H1 (cell line): ENCODE results near the gene GNG14. TPM values are rescaled to one million over a fixed set of nuclear protein-coding genes. Genes with fewer than 3 reads are reported as not detected.

Experiments
- ATF2 ChIP-seq: IDR thresholded peaks from 2 replicates; pipeline ENCODE4 v1.6.1; 2012; ENCODE audit warnings: low read length, inconsistent platforms
- CBX5 ChIP-seq: fragments of 300-800, 300-1000 bp; sonication (generic); IDR thresholded peaks from 2 replicates; pipeline ENCODE4 v1.7.1; 2016; ENCODE audit warnings: antibody characterized with exemption, low read length, low read depth
- CEBPB ChIP-seq: IDR thresholded peaks from 2 replicates; pipeline ENCODE4 v1.6.1; 2012; ENCODE audit warnings: low read depth, low read length
- EGR1 ChIP-seq: IDR thresholded peaks from 2 replicates; pipeline ENCODE4 v1.6.1; 2011; ENCODE audit warnings: low read depth, low read length, borderline replicate concordance
- JUND ChIP-seq: IDR thresholded peaks from 2 replicates; pipeline ENCODE4 v1.6.1; 2011; ENCODE audit warnings: mild to moderate bottlenecking, improper control_type of control experiment, low read length
- MAX ChIP-seq: IDR thresholded peaks from 2 replicates; pipeline ENCODE4 v1.6.1; 2012; ENCODE audit warnings: inconsistent platforms
- NANOG ChIP-seq: IDR thresholded peaks from 2 replicates; pipeline ENCODE4 v1.6.1; 2011; ENCODE audit warnings: low read length, low read depth, mild to moderate bottlenecking, inconsistent platforms; ENCODE audit not compliant: insufficient read depth, poor library complexity, severe bottlenecking
- RBBP5 ChIP-seq: IDR thresholded peaks from 2 replicates; pipeline ENCODE4 v1.7.1; 2012; ENCODE audit warnings: low read depth, mild to moderate bottlenecking, inconsistent platforms, low read length, moderate library complexity, borderline replicate concordance
- RNF2 ChIP-seq: fragments of 200-900, 300-1000 bp; sonication (generic); IDR thresholded peaks from 2 replicates; pipeline ENCODE4 v1.7.1; 2016; ENCODE audit warnings: borderline replicate concordance, low read depth, mild to moderate bottlenecking, antibody characterized with exemption, low read length; ENCODE audit not compliant: poor library complexity, severe bottlenecking; ENCODE audit errors: missing control alignments
- SP1 ChIP-seq: IDR thresholded peaks from 2 replicates; pipeline ENCODE4 v1.6.1; 2011; ENCODE audit warnings: low read depth, low read length
- TEAD4 ChIP-seq: IDR thresholded peaks from 2 replicates; pipeline ENCODE4 v1.6.1; 2012; ENCODE audit warnings: low read depth, low read length, inconsistent platforms, mixed read lengths
- polyA plus RNA-seq, 7 experiments: library from polyadenylated mRNA; depleted of rRNA in 3 of 7; stranded (reverse) in 5 of 7; unstranded in 2 of 7; fragments of >200 nt in 5 of 7; fragments of 200-250 nt in 2 of 7; gene quantifications; 1 replicate in 5 of 7; 2 replicates in 1 of 7; 4 replicates in 1 of 7; pipeline versions ENCODE4 v1.2.1 to v1.2.3, GENCODE V29; 2011 to 2013; ENCODE audit warnings: missing spikeins in 2 of 7, mixed read lengths in 2 of 7
- total RNA-seq: library from RNA; stranded (reverse); fragmentation: NEBNext Ultra II Directional; extraction: Animal tissue kit (Norgen Biotek cat#: 25700); gene quantifications from 2 replicates; pipeline ENCODE4 v1.2.1, GENCODE V29; 2021

Gene GNG14
- total and polyA plus RNA-seq, 2 of the 8 experiments (the other 6 are each of a cell fraction or from before 2014, with no cell fraction given), result not detected

GRCh38 chr19:12681074-12681987 lies 6.5 kb upstream of the GNG14 start, which contains the start of gene DHPS (continued):
- TF ChIP-seq RNF2 (no peak), SP1 (peak; percentile 73), NANOG (no peak), CEBPB (peak; percentile 99), EGR1 (0 out of 2 replicates have a peak, but pooled peaks have one; percentile 8), RBBP5 (peak; percentile 71), ATF2 (no peak), JUND (peak; percentile 57; the same call in 1 of the 2 replicates), MAX (peak; percentile 79), CBX5 (no peak), TEAD4 (no peak)
